ENCODE data around the gene TTC31. TPM values are rescaled to one million over a fixed set of nuclear protein-coding genes. Genes with fewer than 3 reads are reported as not detected.

TTC31 gene
- total RNA-seq: 10 to 100 TPM; 12.6 to 38.6 (median 20.1) TPM
- polyA plus RNA-seq: 10 to 100 TPM; 11.1 to 35.3 (median 21.7) TPM
- long read RNA-seq, donor 1: 0 reads
- long read RNA-seq, donor 2, partial matches to known transcripts: 0 of 1 reads
- long read RNA-seq, donor 2, other reads (novel, unspliced or antisense): 0 of 1 reads
- long read RNA-seq, donor 3, partial matches to known transcripts: 0 of 1 reads
- long read RNA-seq, donor 3, other reads (novel, unspliced or antisense): 0 of 1 reads
- long read RNA-seq, donor 4, partial matches to known transcripts: 0 of 1 reads
- long read RNA-seq, donor 4, other reads (novel, unspliced or antisense): 1 of 1 reads
- long read RNA-seq, donor 5, transcript TTC31-201 (13 exons, 3,235 nt): major isoform, 7 of 23 reads
- long read RNA-seq, donor 5, partial matches to known transcripts: 3 of 23 reads
- long read RNA-seq, donor 5, other reads (novel, unspliced or antisense): 13 of 23 reads
- long read RNA-seq, donor 6, partial matches to known transcripts: 0 of 5 reads
- long read RNA-seq, donor 6, other reads (novel, unspliced or antisense): 4 of 5 reads
- long read RNA-seq, donor 7, partial matches to known transcripts: 0 of 2 reads
- long read RNA-seq, donor 7, other reads (novel, unspliced or antisense): 0 of 2 reads
- long read RNA-seq, donor 8, partial matches to known transcripts: 0 of 1 reads
- long read RNA-seq, donor 8, other reads (novel, unspliced or antisense): 0 of 1 reads
- long read RNA-seq, donor 9, partial matches to known transcripts: 13 of 13 reads
- long read RNA-seq, donor 9, other reads (novel, unspliced or antisense): 0 of 13 reads
- long read RNA-seq, donor 10, partial matches to known transcripts: 0 of 2 reads
- long read RNA-seq, donor 10, other reads (novel, unspliced or antisense): 0 of 2 reads

DNA sequence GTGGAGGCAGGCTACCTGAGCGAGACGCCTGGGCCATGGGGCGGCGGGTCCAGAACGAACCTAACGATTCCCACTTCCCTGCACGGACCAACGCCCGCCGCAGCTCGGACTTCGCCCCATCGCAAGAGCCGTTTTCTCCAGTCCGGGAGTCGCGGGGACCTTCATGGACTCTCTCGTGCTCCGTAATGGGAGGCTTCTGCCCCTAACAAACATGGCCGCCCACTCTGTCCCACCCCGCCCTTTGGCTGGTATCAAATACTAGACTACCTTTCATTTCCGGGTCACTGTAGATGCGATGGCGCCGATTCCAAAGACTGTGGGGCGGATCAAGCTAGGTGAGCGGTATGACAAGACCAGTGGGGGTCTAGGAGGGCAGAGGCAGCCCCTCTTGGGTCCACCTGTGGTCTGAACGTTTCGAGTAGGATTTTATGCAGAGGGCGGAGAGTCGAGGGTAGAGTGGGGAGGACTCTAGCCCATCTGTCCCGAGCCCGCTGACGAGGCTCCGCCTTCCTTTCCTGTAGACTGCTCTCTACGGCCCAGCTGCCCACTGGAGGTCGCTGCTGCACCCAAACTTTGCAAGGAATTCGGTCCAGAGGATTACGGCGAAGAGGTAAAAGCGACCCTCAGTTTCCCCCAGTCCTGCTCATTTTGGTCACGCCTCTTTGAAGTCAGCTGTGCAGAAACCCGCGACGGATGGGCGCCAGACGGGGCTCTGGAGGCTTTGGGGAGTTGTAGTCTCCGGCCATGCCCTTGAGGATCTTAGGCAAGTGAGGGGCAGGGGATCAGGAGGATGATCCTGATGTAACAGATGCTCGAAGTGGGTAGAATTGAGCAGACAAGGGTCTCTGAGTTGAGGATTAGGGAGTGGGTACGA is at the start of gene TTC31, which contains the start of gene CCDC142:
Gene TTC31, plus strand, starts transcription at position 281 of the 874 bp plus-strand sequence. Its CDS starts 15 bp downstream, at position 296.
Gene CCDC142, minus strand, starts transcription at position 198 of the 874 bp plus-strand sequence. Its CDS starts 161 bp downstream, at position 37.
- peak; percentile 29 to 45 for TF ChIP-seq POLR2A (IDR thresholded peaks at IDR 0.05)
- TF ChIP-seq, protein P1, sequence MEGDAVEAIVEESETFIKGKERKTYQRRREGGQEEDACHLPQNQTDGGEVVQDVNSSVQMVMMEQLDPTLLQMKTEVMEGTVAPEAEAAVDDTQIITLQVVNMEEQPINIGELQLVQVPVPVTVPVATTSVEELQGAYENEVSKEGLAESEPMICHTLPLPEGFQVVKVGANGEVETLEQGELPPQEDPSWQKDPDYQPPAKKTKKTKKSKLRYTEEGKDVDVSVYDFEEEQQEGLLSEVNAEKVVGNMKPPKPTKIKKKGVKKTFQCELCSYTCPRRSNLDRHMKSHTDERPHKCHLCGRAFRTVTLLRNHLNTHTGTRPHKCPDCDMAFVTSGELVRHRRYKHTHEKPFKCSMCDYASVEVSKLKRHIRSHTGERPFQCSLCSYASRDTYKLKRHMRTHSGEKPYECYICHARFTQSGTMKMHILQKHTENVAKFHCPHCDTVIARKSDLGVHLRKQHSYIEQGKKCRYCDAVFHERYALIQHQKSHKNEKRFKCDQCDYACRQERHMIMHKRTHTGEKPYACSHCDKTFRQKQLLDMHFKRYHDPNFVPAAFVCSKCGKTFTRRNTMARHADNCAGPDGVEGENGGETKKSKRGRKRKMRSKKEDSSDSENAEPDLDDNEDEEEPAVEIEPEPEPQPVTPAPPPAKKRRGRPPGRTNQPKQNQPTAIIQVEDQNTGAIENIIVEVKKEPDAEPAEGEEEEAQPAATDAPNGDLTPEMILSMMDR (IDR thresholded peaks at IDR 0.05): peak; percentile 67 to 95 (median 88)
- intact Hi-C loops (cut with DNase I): loop anchor here (5.0 kb wide), 1 partner anchor 104 kb away; no protein-coding TSS in a partner anchor
- no peaks in the 10 kb centered on the region for H3K9me3 ChIP-seq (replicated peaks in 1 of 3)
- peak; percentile 95 to 99 (median 97) for DNase-seq
- H3K27ac ChIP-seq: peak within 1 kb of the TSS; percentile 62 to 93 (median 83)
- 0 to 1% (median 1%) methylated on average over 16 to 50 of the region's 50 CpGs for WGBS, 4 donors
- H3K4me3 ChIP-seq: peak within 1 kb of the TSS; percentile 72 to 99 (median 89)
- peaks cover 13 to 25% of the 10 kb centered on the region in 2 donors for H3K4me1 ChIP-seq (replicated peaks in 1 of 2)
- H3K36me3 ChIP-seq (replicated peaks in 1 of 2): peaks cover 0 to 31% of the 10 kb centered on the region in 2 donors
- H3K27me3 ChIP-seq: no peaks in the 10 kb centered on the region

DNA sequence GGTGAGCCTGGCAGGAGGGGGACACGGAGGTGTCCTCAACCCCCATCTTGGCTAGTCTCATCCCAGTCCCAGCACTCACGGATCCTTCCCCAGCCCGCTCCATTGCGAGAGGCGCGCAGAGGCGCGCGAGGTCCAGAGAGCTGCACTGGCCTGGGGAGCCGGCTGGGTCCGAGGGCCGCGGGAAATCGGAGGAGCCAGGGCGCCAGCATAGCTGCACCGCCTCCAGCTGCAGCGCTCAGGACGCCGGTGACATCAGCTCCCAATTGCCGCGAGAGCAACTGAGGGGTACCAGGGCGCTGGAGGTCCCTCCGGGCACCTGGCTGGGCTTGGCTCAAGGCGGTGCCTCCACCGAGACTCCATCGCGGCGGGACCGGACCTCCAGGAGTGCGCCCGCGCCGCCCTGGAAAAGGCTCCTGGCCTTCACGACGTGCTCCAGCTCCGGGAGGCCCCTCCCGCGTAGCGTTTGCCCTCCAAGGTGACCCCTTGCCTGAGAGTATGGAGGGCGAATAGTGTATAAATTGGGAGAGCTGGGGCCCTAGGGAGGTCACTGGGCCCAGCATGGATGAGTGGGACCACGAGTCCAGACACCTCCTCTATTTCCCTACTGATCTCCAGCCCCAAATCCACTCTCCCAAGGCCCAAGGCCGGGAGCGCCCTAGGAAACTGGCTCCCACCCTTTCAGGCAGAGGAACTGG is 46.6 kb upstream of the TTC31 start:
- TF ChIP-seq POLR2A (IDR thresholded peaks at IDR 0.05): no peak
- TF ChIP-seq, protein P1 (IDR thresholded peaks at IDR 0.05): no peak
- H3K9me3 ChIP-seq (replicated peaks in 1 of 3): no peaks in the 10 kb centered on the region
- H3K36me3 ChIP-seq (replicated peaks in 1 of 2): peaks cover 0 to 2% of the 10 kb centered on the region in 2 donors
- peaks cover 13 to 28% of the 10 kb centered on the region in 2 donors for H3K4me1 ChIP-seq (replicated peaks in 1 of 2)
- H3K4me3 ChIP-seq: no peak overlapping the region
- WGBS, 4 donors: 70 to 81% (median 76%) methylated on average over 5 to 43 of the region's 43 CpGs
- DNase-seq: no peak
- H3K27me3 ChIP-seq: peaks cover 2% of the 10 kb centered on the region
- intact Hi-C loops (cut with DNase I): no loop called here
- H3K27ac ChIP-seq: no peak overlapping the region

DNA sequence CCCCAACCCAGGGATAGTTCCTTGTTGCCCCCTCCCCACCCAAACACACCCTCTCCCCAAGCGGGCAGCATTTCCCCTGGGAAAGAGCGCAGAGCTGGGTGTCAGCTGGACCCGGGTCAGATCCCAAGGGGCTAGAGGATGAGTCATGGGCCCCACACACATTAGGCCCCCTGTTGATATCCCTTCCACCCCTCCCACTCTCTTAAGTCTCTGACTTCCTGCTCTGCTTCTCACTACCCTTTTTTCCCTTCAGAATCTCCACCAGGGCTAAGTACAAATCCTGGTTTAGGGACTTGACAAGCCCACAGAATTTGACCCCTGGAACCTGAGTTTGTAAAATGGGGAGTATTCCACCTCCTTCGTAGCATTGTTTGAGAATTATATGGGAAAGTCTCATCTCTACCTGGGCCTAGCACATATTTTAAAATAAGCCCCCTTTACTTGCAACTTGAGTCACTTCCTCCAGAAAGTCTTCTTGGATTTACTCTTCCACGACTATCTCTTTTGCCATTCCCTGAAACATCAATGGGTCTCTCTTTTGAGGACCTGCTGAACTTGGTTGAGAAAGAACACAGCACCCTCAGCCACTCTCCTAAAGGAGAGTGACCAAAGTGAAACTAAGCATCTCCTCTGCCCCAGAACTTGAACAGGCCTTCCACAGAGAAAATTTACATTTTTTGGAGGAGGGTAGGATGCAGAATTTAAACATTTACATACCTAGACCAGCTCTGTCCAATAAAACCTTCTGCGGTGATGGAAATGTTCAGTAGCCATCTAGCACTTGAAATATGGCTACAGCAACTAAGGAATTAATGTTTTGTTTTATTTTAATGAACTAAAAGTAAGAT is 45.8 kb upstream of the TTC31 start:
- Histone ChIP-seq H3K27me3 (peaks cover 10% of the 10 kb centered on the region), H3K36me3 (replicated peaks in 1 of 2) (no peaks in the 10 kb centered on the region), H3K4me1 (replicated peaks in 1 of 2) (peaks cover 13 to 28% of the 10 kb centered on the region in 2 donors), H3K9me3 (replicated peaks in 1 of 3) (no peaks in the 10 kb centered on the region), H3K27ac (no peak overlapping the region), H3K4me3 (no peak overlapping the region)
- intact Hi-C loops (cut with DNase I): no loop called here
- WGBS, 4 donors: 75 to 82% (median 79%) methylated on average over 6 of the region's 6 CpGs
- DNase-seq: no peak
- no peak for TF ChIP-seq POLR2A (IDR thresholded peaks at IDR 0.05)
- TF ChIP-seq, protein P1 (IDR thresholded peaks at IDR 0.05): no peak
